ENCODE data around the gene AVEN.

The AVEN gene

DNA sequence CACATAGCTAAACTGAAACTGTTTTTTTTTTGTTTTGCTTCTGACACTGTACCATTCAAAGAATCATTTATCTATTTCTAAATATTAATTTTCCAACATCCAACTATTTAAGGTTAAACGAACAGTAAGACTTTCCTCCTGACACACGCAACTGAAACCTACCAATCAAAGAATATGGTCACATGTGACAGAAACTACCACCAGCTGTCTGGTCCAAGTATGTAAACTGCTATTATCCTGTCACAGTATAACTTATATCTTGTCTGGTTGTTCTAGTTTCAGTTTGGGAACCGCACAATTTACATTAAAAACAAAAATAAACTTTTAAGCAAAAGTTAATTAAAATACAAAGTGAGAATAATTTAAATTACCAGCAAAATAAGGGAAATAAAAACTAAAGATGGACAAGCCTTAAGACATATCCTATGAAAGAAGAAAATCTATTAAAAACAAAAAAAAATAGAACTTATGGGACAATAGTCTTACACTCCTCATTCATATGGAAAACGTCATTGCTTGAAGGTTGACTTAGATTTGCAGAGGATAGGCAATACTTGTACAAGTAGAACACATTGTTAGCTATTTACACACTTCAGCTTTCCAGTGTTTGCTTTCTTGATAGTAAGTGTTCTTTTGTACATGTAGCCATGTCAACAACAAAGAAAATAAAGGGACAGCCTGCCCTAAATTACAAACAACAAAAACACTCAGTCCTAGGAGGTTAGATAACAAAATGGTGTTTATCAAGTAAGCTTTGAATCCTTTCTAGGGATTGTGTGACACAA is 97.5 kb downstream of the AVEN start:
- no peak overlapping the region for H3K4me3 ChIP-seq (ENCODE audit: low read length)
- no peak for DNase-seq (ENCODE audit: low read depth, low spot score)

DNA sequence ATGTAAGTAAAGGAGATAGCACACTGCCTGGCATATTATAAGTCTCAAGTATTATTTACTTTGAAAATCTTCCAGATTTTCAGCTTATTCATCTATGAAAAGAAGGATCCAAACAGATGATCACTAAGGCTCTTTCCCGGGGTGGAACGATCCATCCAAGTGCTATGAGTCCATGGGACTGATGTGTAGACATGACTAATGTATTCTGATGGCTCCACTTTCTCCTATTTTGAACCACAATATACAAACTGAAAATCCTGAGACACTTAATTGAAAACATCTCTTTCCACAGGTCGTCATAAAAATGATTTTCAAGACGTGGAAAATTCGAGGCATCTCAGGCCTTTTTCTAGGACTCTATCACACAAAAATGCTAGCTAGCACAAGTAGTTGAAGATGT is 104.1 kb downstream of the AVEN start:
- no peak overlapping the region for H3K4me3 ChIP-seq (ENCODE audit: low read length)
- no peak for DNase-seq (ENCODE audit: low read depth, low spot score)

- no peak overlapping the region for H3K4me3 ChIP-seq (ENCODE audit: low read length)
- DNase-seq (ENCODE audit: low read depth, low spot score): no peak
Measured at GRCh38 chr15:33934396-33934795, 104.6 kb downstream of the AVEN start.

- DNase-seq (ENCODE audit: low read depth, low spot score): no peak
- no peak overlapping the region for H3K4me3 ChIP-seq (ENCODE audit: low read length)
Measured at GRCh38 chr15:33932734-33933133, 106.3 kb downstream of the AVEN start.

- no peak overlapping the region for H3K4me3 ChIP-seq (ENCODE audit: low read length)
- no peak for DNase-seq (ENCODE audit: low read depth, low spot score)
Measured at GRCh38 chr15:33926260-33926659, 112.7 kb downstream of the AVEN start.

- no peak for DNase-seq (ENCODE audit: low read depth, low spot score)
- H3K4me3 ChIP-seq (ENCODE audit: low read length): no peak overlapping the region
Measured at GRCh38 chr15:33923446-33923845, 115.6 kb downstream of the AVEN start.

GRCh38 chr15:33915571-33916407 is 123.2 kb downstream of the AVEN start:
- no peak for DNase-seq (ENCODE audit: low read depth, low spot score)
- H3K4me3 ChIP-seq (ENCODE audit: low read length): no peak overlapping the region

DNA sequence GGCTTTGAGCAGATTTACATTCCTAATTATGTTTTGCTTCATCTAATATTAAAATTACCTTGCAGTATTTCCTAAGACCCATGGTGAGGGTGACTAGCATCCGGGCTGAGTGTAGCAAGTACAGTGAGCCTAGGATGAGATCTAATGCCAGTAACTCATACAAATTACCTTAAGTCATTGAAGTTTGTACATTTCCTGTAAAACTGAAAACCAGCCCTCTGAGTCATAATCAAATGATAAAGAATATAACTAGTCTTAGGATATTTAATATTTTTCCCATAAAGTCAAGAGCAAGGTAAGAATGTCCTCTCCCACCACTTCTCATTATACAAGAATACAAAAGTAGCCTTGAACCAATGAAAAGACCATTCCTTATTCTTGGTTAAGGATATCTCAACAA is 125.5 kb downstream of the AVEN start:
- DNase-seq (ENCODE audit: low read depth, low spot score): no peak
- H3K4me3 ChIP-seq (ENCODE audit: low read length): no peak overlapping the region

DNA sequence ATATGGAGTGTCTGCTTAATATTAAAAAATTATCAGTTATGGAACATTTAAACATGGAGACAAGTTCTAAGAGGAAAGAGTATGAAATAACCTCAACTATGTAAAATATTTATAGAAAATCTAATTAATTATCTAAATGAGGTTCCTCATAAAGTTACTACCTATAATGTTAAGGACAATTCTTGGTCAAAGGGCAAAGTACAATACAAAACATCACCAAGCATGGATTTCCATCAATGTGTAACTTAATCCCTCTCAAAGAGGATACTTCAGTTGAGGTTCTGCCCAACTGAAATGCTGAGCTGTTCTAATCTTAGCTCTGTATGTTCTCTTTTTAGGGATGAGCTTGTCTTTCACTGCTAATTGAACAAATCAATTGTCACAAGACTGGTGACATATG is 126.7 kb downstream of the AVEN start:
- H3K4me3 ChIP-seq (ENCODE audit: low read length): no peak overlapping the region
- DNase-seq (ENCODE audit: low read depth, low spot score): no peak

DNA sequence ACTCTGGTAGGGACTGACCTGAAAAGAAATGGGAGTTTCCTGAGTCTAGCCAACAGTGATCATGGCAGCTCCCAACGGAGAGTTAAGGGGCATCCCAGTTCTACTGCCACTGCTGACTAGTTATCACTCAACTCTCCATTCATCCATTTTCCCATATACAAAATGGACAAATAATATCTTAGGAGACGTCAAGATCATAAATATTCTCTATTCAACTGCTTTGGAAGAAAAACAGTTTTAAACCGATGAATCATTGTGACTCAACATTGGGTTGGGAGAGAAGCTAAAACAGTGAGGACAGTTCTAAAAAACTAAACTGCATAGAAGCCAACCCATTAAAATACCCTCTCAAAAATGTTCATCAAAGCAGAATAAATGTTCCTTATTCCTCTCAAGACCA is 128.3 kb downstream of the AVEN start:
- DNase-seq (ENCODE audit: low read depth, low spot score): no peak
- H3K4me3 ChIP-seq (ENCODE audit: low read length): no peak overlapping the region

DNA sequence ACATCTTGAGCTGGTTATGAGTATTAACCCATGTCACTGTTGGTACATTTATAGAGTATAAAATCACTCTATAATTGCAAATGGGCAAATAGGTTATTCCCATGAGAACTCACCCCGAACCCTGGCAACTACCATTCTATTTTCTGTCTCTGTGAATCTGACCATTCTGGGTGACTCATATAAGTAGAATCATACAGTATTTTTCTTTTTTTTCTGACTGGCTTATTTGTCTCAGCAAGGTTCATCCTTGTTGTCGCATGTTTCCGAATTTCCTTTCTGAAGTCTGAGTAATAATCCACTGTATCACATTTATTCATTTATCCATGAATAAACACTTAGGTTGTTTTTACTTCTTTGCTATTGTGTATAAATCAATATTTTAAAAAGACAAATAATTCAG is 130.6 kb downstream of the AVEN start:
- H3K4me3 ChIP-seq (ENCODE audit: low read length): no peak overlapping the region
- no peak for DNase-seq (ENCODE audit: low read depth, low spot score)

DNA sequence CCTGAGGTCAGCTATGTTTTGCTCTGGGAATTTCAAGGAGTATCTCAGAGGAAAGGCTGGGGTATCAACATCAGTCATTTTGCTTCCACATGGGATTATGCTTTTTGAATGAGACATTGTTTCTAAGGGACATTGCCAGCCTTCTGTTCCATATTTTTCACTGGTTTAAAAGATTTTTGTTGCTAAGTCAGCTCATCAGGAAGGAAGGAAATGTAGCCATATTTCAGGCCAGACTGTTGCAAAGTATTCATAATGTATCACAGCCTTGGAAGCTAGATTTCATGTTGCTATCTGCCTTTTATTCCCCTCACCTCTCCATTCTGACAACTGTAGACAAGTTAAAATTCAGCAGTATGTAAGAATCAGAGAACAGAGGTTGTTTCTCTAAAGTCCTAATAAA is 131.7 kb downstream of the AVEN start:
- H3K4me3 ChIP-seq (ENCODE audit: low read length): no peak overlapping the region
- DNase-seq (ENCODE audit: low read depth, low spot score): no peak

GRCh38 chr15:33903661-33904060 is 135.3 kb downstream of the AVEN start:
- no peak for DNase-seq (ENCODE audit: low read depth, low spot score)

DNA sequence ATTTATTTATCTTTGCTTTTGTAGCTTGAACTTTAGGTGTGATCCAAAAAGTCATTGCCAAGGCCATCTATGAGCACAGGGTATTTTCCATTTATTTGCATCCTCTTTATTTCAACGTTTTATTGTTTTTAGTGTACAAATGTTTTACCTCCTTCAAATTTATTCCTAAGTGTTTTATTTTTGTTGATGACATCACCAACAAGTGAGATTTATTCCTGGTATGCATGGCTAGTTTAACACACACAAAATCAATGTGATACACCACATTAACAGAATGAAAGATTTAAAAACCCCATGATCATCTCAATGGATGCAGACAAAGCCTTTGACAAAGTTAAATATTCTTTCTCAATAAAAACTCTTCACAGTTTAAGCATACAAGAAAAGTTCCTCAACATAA is 137.0 kb downstream of the AVEN start:
- no peak overlapping the region for H3K4me3 ChIP-seq (ENCODE audit: low read length)
- DNase-seq (ENCODE audit: low read depth, low spot score): no peak

More at GRCh38 chr15:33903661-33904060, 135.3 kb downstream of the AVEN start:
- no peak overlapping the region for H3K4me3 ChIP-seq (ENCODE audit: low read length)

- DNase-seq (ENCODE audit: low read depth, low spot score): no peak
- no peak overlapping the region for H3K4me3 ChIP-seq (ENCODE audit: low read length)
Measured at GRCh38 chr15:33894193-33894592, 144.8 kb downstream of the AVEN start.

DNA sequence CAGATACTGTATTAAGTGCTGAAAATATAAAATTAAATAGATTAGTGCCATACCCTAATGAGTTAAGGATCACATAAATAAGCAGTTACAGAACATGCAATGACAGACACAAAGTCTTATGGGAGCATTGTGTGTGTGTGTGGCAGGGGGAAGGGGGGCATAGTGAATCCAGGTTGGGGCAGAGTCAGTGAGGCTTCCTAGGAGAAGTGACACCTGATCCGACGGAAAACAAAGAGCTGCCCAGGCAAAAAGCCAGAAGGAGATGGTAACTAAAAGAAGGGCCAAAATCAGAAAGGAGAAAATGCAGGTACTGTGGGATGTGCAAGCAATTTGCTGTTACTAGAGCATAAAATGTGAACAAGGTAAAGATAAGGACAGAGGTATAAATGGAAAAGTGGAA is 150.8 kb downstream of the AVEN start:
- no peak overlapping the region for H3K4me3 ChIP-seq (ENCODE audit: low read length)
- no peak for DNase-seq (ENCODE audit: low read depth, low spot score)

DNA sequence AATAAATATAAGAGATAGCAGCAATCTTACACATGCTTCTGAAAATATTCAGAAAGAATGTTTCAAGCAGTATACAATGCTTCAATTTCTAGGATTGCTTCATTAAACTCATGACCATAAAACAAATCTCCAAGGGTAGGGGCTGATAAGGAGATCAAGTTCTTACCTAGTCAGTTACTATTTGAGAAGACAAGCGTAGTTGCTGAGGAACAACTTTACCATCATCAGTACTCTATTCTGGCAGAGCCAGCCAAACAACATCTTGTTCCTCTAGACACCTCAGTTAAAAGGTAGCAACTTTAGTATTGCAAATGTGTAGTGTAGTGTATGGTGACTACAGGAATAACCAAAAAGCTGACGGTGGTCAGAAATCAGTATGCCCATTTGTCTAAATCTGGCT is 156.1 kb downstream of the AVEN start:
- DNase-seq (ENCODE audit: low read depth, low spot score): no peak
- no peak overlapping the region for H3K4me3 ChIP-seq (ENCODE audit: low read length)

GRCh38 chr15:33874156-33874555 is 164.8 kb downstream of the AVEN start:
- no peak overlapping the region for H3K4me3 ChIP-seq (ENCODE audit: low read length)
- no peak for DNase-seq (ENCODE audit: low read depth, low spot score)

- no peak for DNase-seq (ENCODE audit: low read depth, low spot score)
- H3K4me3 ChIP-seq (ENCODE audit: low read length): no peak overlapping the region
Measured at GRCh38 chr15:33872416-33873106, 166.4 kb downstream of the AVEN start.

DNA sequence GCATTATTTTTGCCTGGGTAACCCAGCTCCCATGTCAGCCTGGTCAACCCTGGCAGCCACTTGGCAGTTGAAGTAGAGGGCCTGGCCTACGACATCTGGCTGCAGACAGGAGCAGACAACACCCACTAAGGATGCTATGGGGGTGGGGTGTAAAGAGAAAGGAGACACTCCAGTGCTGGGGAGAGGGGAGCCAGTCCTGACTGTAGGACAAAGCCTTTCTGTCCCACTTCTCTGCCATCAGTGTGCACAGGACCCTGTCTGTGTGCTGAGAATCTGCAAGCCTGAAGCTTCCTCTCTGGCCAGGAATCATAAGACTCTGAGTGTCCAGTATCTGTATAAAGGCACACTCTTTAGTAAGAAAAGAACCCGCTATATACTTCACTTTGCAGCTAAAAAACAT is 167.0 kb downstream of the AVEN start:
- no peak overlapping the region for H3K4me3 ChIP-seq (ENCODE audit: low read length)
- DNase-seq (ENCODE audit: low read depth, low spot score): no peak
